OCI-LY1 (cell line): ENCODE results near the gene MARS1.

Experiments used
- CTCF ChIP-seq: fragments of 200-600 bp; sonication (generic), shearing (Covaris generic); IDR thresholded peaks from 2 replicates; pipeline ENCODE4 v1.5.1; 2017; ENCODE audit warnings: mild to moderate bottlenecking, antibody characterized with exemption, low read length, moderate library complexity, mixed read lengths
- EZH2 ChIP-seq: fragments of 200-600 bp; sonication (generic), shearing (Covaris generic); IDR thresholded peaks from 2 replicates; pipeline ENCODE4 v1.8.0; 2017; ENCODE audit warnings: borderline replicate concordance, mixed run types, mild to moderate bottlenecking, antibody characterized with exemption, low read length, moderate library complexity, mixed read lengths

GRCh38 chr12:57551637-57552305, 63.9 kb downstream of the MARS1 start:
- TF ChIP-seq CTCF: no peak
- TF ChIP-seq EZH2: no peak
